NOMO-1 treated with DMSO at 0.1 percent for 48 hours (cell line): ENCODE results near the gene FBN2.

Experiments used
- DNase-seq: peaks from one replicate; lab custom pipeline; 2025; ENCODE audit not compliant: unreplicated experiment; lab: John Stamatoyannopoulos, UW

The FBN2 gene

GRCh38 chr5:128262911-128263310 lies 275.1 kb downstream of the FBN2 start:
- no peak for DNase-seq

DNA sequence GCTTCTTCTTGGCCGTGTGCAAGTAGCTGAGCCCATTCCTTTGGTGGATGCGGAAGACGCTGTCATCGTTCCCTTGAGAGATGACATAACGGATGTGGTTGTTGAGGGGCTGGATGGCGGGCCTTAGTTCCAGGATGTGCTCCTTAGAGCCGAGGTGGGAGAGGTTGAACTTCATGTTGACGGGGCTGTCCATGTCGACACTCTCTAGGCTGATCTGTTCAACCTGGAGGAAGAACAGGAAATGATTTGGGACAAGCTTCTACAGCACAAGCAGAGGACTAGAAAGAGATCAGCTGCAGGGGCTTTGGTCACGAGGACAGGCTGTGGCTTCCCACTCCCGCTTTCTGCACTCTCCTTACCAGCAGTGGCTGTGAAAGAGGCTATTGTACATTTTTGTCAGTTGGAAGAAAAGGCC lies 278.4 kb downstream of the FBN2 start:
- no peak for DNase-seq

DNA sequence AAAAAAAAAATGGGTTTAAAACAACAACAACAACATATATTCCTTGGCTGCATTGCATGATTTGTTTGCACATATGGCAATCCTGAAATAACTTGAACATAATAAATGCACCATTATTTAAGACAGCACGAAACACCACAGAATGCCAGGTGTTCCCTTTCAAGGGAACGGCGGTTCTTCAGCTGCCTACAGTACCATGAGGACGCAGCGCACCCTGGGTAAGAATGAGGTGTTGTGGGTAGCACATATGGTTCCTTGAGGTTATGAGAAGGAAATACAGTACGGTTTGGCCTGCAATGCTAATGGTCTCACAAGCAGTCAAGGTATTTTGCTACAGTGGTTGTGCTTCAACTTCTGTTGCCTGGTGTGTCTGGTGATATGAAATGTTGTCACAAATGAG lies 279.7 kb downstream of the FBN2 start:
- no peak for DNase-seq

GRCh38 chr5:128257076-128257475 lies 281.0 kb downstream of the FBN2 start:
- DNase-seq: no peak

GRCh38 chr5:128254789-128255188 lies 283.3 kb downstream of the FBN2 start:
- no peak for DNase-seq

DNA sequence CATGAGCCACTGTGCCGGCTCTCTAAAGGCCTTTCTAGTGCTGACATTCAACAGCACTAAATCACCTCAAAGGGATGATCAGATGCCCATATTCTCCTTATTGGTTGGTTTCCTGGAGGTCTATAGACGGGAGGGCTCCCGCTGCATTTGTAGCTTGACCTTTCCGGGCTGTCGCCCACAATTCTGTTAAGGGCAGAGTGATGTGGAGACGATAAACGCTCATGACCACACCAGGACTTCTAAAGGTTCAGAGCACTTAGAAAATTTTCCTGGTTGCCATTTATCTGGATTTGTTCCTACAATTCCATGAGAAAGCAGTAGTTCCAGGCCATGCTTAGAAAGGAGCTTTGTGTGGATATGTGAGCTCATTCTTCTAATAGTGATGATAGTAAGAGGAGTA lies 284.2 kb downstream of the FBN2 start:
- no peak for DNase-seq

DNA sequence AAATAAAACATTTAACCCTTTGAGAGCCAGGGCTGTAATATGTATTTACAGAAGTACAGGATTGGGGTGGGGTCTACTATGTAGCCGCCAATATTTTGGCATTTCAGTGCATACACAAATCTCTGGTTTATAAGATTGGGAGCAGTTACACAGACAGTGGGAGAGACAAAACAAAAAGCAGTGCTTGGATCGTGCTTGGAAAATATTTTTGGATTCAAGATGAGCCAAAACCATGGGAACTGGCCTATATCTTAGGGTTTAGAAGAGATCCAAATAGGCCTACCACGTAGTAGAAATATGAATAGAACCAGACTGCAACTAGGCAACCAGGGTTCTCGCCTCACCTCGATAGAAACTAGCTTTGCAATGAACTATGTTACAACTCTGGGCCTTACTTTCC lies 284.9 kb downstream of the FBN2 start:
- no peak for DNase-seq

GRCh38 chr5:128252756-128253155 lies 285.3 kb downstream of the FBN2 start:
- DNase-seq: no peak

DNA sequence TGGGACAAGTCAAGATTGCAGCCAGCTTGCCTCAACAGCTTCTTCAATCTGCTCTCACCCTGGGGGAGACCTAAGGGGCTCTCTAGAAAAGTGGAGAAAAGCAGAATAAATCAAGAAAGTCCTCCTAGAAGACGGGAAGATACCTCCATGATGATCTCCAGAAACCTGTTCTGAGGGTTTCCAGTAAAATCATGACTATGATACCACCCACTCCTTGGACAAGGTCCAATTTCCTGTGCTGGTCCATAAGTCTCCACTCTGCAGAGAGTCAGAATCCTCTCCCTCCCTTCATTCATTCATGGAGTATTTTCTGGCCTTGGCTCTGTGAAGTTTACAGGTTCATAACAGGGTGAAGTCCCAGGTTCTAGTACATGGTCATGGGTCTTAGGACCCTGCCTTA lies 285.8 kb downstream of the FBN2 start:
- DNase-seq: no peak

- DNase-seq: no peak
These were observed 292.1 kb downstream of the FBN2 start for GRCh38 chr5:128245974-128246373.

GRCh38 chr5:128243958-128244582 lies 294.0 kb downstream of the FBN2 start:
- no peak for DNase-seq

GRCh38 chr5:128241051-128241695 lies 296.9 kb downstream of the FBN2 start:
- no peak for DNase-seq

DNA sequence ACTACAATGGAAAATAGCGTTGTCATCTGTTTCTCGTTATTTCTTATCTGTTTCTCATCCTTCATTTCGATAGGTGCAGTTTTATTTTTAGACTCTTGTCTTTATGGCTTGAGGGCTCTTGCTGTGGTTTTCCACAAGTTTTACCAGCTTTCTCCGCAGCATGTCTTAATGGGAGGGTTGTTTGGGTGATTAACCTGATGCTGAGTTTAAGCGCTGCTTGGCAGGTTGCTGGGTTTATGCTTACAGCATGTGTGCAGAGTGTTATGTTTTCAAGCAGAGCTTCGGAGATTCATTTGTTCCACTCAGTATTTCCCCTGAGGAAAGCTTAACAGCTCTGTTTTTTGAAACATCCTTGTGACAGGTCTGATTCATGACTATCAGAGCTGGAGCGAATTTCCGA lies 300.5 kb downstream of the FBN2 start:
- no peak for DNase-seq

GRCh38 chr5:128237000-128237399 lies 301.0 kb downstream of the FBN2 start:
- no peak for DNase-seq

- no peak for DNase-seq
These were observed 301.7 kb downstream of the FBN2 start for GRCh38 chr5:128236334-128236733.

DNA sequence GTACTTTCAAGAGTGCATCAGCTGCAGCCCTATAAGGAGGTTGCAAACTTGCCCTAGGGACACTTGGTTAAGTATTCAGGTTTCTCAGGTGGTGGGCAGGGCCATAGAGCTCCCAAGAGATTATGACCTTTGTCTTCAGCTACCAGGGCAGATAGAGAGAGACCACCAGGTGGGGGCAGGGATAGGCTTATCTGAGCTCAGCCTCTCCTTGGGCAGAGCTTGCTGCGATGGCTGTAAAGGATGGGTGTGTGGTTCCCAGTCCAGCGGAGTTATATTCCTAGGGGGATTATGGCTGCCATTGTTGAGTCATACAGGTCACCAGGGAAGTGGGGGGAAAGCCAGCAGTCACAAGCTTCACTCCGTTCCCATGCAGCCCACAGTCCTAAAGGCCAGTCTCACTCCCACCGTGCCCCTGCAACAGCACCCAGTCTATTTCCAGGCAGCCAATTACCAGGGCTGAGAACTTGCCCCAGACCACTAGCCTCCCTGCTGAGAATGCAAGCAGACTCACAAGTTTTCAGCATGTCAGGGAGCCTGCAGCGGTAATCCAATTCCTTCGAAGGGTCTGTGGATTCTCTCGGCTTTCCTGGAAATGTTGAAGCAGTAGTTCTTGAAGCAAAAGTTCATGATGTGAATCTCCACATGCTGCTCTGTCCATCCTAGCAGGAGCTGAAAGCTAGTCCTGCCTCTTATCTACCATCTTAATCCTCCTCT lies 303.0 kb downstream of the FBN2 start:
- no peak for DNase-seq

GRCh38 chr5:128228521-128228920 lies 309.5 kb downstream of the FBN2 start:
- DNase-seq: no peak

- DNase-seq: no peak
These were observed 310.0 kb downstream of the FBN2 start for GRCh38 chr5:128228008-128228407.

- DNase-seq: no peak
These were observed 312.6 kb downstream of the FBN2 start for GRCh38 chr5:128225245-128226030.

GRCh38 chr5:128224336-128224735 lies 313.7 kb downstream of the FBN2 start:
- no peak for DNase-seq

- DNase-seq: no peak
These were observed 317.2 kb downstream of the FBN2 start for GRCh38 chr5:128220841-128221240.
